ENCODE results near the gene WIPI1. TPM values are rescaled to one million over a fixed set of nuclear protein-coding genes. Genes with fewer than 3 reads are reported as not detected.

Gene WIPI1
- total and polyA plus RNA-seq, 9 of the 15 experiments (the other 6 are each of a cell fraction or from before 2014, with no cell fraction given), result 3.7 to 23.5 (median 11.8) TPM

GRCh38 chr17:68398691-68399637 lies 58.3 kb downstream of the WIPI1 start (continued):
- TF ChIP-seq ZNF609 (CRISPR knock-in tag; IDR thresholded peaks at IDR 0.05; ENCODE audit: borderline replicate concordance) (no peak), RFX7 (CRISPR knock-in tag; IDR thresholded peaks at IDR 0.05) (no peak), JUND (IDR thresholded peaks at IDR 0.05; ENCODE audit: borderline replicate concordance, low read depth, low read length) (peak; percentile 54; the same call in 1 of the 2 replicates), JUND (tag; IDR thresholded peaks at IDR 0.05; ENCODE audit: borderline replicate concordance, low read depth, low read length) (no peak), FUS (optimal IDR thresholded peaks at IDR 0.05; ENCODE audit: low read depth, low read length) (no peak), OTX1 (CRISPR knock-in tag; IDR thresholded peaks at IDR 0.05) (no peak), MAFF (IDR thresholded peaks at IDR 0.05; ENCODE audit: low read length) (no peak), JUN (IDR thresholded peaks at IDR 0.05; ENCODE audit: borderline replicate concordance, low read depth, low read length) (no peak), JUN (CRISPR knock-in tag; IDR thresholded peaks at IDR 0.05; ENCODE audit: borderline replicate concordance) (no peak), ASH1L (IDR thresholded peaks at IDR 0.05; ENCODE audit: borderline replicate concordance, low read depth, partially characterized antibody) (no peak), COPS2 (conservative IDR thresholded peaks at IDR 0.05) (no peak), ZFPM2 (CRISPR knock-in tag; IDR thresholded peaks at IDR 0.05) (no peak), E4F1 (CRISPR knock-in tag; IDR thresholded peaks at IDR 0.05; ENCODE audit: borderline replicate concordance) (no peak), MAZ (CRISPR knock-in tag; conservative IDR thresholded peaks at IDR 0.05 in 1 of 2, IDR thresholded peaks at IDR 0.05 in 1 of 2) (no peak), SNIP1 (IDR thresholded peaks at IDR 0.05; ENCODE audit: low read depth) (no peak), CBX3 (IDR thresholded peaks at IDR 0.05; ENCODE audit: borderline replicate concordance in 1 of 2, low read length in 2 of 2) (no peak)
- TF ChIP-seq, protein P1, sequence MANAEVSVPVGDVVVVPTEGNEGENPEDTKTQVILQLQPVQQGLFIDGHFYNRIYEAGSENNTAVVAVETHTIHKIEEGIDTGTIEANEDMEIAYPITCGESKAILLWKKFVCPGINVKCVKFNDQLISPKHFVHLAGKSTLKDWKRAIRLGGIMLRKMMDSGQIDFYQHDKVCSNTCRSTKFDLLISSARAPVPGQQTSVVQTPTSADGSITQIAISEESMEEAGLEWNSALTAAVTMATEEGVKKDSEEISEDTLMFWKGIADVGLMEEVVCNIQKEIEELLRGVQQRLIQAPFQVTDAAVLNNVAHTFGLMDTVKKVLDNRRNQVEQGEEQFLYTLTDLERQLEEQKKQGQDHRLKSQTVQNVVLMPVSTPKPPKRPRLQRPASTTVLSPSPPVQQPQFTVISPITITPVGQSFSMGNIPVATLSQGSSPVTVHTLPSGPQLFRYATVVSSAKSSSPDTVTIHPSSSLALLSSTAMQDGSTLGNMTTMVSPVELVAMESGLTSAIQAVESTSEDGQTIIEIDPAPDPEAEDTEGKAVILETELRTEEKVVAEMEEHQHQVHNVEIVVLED (CRISPR knock-in tag; IDR thresholded peaks at IDR 0.05), result no peak

All from K562 (cell line).